Embryonic facial prominence (tissue), 1 donor: Measurements from ENCODE around the gene HOOK1.
"Not testable (repeated sequence)": the region's sequence is repeated elsewhere in the genome, so short reads cannot be mapped to it uniquely, and the experiment has no call there.

Source experiments
- DNase-seq: peaks from one replicate; pipeline ENCODE4 v3.0.0-alpha.2; 2016; ENCODE audit errors: extremely low spot score

The HOOK1 gene

DNA sequence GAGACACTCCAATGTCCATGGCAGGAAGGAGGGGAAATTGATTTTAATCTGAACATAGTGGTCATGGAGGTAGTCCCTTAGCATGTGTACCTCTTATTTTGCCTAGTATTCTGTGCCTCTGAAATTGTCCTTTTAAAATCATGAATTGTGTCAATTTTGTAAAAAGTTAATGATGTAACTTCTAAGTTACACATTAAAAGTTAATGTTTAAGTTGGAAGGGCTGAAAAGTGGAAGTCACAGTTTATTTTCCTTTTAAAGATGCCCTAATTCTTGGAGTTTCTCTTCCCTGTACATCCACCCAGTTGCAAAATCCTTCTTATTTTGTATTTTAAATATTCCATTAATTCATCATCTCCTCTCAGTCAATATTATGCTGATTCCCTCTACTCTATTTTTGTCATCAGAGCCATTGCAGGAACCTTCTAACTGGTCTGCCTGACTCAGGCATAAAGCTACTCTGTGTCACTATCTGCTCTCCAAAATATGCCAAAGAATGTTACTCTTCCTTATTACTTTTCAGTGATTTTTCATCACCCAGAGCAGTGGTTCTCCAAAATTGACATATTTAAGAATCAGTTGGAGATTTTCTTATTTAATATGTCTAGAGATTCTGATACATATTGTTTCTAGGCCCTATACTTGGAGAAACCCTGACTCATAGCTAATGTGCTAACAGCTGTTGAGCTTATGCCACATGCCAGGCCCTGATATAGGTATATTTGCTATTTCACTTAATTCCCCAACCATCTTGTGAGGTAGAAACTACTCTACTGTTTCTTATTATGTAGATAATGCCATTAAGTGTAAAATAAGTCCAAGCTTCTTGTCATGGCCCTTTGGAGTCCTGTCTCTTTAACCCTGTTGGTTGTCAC is 5.1 kb downstream of the HOOK1 start:
- no peak for DNase-seq

DNA sequence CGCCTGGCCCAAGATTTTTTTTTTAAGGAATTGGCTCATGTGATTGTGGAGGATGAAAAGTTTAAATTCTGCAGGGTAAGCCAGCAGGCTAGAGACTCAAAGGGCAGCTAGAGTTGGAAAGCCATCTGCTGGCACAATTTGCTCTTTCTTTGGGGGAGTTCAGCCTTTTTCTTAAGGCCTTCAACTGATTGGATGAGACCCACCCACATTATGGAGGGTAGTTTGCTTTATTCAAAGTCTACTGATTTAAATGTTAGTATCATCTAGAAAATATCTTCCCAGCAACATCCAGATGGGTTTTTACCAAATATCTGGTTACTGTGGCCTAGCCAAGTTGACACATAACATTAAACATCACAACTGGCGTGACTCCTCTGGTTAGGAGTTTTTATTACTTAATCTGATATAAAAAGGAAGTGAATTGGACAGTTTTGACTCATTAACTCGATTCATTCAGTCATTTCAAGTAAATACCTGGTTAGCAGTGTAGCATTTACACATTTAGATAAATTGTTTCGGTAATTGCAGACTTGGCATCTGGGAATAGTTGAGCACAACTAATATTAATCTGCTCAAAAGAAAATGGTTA is 12.4 kb downstream of the HOOK1 start:
- no peak for DNase-seq

- DNase-seq, result no peak
These were observed 13.4 kb downstream of the HOOK1 start for GRCh38 chr1:59828160-59828559.

DNA sequence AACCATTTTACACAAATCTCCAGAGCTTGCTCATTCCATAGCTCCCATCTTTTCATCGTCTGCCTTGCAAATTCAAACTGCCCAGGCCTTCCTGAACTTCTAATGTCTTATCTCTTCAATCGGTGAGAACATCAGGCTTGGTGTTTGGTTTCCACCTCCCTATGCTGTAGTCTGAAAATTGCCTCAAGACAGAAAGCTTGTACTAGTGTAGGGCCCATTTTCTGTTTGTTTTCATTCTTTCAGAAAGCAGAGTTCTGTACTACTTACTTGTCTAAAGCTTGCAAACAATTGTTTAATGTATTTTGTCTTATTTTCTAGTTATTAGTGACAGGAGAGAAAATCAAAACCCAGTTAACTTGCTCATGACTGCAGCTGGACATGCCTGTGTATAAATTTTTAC is 16.8 kb downstream of the HOOK1 start:
- no peak for DNase-seq

DNA sequence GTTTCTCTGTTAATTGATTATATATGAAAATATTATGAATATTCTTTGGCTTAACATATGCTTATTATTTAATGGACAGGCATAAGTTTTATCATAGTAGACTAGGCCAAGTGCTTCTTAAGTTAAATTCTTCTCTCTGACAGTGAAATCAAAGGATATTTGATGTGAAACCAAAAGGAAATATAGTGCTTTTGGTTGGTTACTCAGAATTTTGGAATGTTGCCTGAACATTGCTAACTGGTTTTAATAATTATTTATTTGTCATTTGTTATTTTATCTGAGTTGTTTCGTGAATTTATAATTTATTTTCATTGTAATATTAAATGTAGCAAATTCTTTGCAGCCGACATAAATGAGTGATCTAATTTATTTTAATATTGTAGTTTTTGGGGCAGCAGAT is 18.3 kb downstream of the HOOK1 start:
- DNase-seq, result no peak

GRCh38 chr1:59833991-59834390 is 19.2 kb downstream of the HOOK1 start:
- no peak for DNase-seq

- not testable (repeated sequence) for DNase-seq
These were observed 23.1 kb downstream of the HOOK1 start for GRCh38 chr1:59837857-59838256.

GRCh38 chr1:59845091-59845490 is 30.3 kb downstream of the HOOK1 start:
- DNase-seq, result no peak

DNA sequence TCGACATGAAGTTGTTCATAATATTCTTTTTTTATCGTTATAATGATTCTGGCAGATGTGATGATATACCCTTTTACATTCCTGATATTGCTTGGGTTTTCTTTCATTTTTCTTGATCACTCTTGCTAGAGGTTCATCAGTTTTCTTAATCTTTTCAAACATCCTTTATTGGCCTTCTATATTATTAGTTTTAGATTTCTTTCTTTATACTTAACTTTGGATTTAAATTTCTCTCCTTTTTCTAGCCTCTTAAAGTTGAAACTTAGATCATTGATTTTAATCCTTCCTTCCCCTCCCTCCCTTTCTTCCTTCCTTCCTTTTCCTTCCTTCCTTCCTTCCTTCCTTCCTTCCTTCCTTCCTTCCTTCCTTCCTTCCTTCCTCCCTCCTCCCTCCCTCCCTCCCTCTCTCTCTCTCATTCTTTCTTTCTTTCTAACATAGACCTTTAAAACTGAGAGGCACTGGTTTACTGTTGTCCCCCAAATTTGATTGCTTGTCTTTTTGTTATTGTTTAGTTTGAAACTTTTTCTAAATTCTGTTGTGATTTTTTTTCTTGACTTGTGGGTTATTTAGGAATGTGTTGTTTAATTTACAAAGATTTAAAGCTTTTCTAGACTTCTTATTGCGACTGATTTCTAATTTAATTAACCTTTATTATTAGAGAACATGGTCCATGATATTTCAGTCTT is 31.6 kb downstream of the HOOK1 start:
- DNase-seq, result no peak

DNA sequence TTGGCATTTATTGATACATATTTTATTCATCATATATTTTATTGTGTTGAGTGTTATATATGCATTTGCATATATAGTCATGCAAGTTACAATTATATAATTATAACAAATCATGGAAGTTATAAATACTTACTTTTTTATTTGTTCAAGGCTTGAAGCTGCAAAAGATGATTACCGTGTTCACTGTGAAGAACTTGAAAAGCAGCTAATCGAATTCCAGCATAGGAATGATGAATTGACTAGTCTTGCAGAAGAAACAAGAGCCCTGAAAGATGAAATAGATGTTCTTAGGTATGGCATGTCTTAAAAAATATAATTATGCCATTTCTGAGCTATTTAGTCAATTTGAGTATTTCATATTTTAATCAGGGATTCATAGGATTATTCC is 32.1 kb downstream of the HOOK1 start:
- no peak for DNase-seq

- no peak for DNase-seq
These were observed 37.4 kb downstream of the HOOK1 start for GRCh38 chr1:59852117-59852516.

DNA sequence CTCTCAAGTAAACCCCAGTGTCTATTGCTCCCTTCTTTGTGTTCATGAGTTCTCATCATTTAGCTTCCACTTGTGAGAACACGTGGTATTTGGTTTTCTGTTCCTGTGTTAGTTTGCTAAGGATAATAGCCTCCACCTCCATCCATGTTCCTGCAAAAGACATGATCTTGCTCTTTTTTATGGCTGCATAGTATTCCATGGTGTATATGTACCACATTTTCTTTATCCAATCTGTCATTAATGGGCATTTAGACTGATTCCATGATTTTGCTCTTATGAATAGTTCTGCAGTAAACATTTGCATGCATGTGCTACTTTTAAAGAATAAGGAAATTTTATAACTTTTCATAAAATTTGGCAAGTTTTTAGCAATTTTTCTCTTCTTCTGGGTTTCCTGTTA is 40.5 kb downstream of the HOOK1 start:
- DNase-seq, result not testable (repeated sequence)

GRCh38 chr1:59856725-59857338 is 42.1 kb downstream of the HOOK1 start:
- DNase-seq, result no peak

- DNase-seq, result no peak
These were observed 43.1 kb downstream of the HOOK1 start for GRCh38 chr1:59857679-59858354.

DNA sequence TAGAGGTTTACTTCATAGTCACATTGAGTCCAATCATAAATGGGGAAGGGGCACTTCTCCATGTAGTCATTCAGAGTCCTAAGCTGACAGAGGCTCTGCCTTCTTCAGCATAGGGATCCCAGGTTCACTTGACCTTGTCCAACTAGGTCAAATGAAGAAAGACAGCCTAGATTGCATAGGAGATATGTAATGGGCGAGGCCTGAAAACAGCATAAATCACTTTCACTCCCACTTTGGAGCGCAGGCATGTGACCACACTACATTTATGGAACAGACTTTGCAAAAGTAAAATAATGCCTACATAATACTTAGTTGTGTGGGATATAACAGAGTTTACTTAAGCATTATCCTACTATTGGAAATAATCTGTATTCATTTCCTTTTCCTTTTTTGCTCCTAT is 51.7 kb downstream of the HOOK1 start:
- DNase-seq, result no peak

DNA sequence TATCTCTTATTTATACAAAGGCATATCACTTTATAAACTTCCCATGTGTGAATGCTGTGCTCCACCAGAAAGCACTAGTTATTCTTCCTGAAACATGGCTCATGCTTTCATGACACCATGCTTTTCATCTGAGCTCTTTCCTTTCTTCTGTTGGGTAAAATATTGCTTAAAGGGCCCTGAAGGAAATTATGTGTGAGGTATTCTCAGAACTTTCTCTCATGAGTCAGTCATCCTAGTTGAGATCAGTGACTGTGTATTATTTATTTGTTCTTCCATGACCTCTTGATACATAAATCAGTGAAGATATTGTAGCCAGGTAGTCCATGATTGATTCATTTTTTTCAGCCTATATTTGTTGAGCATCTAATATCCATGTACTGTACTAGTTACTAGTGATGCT is 57.0 kb downstream of the HOOK1 start:
- DNase-seq, result no peak

DNA sequence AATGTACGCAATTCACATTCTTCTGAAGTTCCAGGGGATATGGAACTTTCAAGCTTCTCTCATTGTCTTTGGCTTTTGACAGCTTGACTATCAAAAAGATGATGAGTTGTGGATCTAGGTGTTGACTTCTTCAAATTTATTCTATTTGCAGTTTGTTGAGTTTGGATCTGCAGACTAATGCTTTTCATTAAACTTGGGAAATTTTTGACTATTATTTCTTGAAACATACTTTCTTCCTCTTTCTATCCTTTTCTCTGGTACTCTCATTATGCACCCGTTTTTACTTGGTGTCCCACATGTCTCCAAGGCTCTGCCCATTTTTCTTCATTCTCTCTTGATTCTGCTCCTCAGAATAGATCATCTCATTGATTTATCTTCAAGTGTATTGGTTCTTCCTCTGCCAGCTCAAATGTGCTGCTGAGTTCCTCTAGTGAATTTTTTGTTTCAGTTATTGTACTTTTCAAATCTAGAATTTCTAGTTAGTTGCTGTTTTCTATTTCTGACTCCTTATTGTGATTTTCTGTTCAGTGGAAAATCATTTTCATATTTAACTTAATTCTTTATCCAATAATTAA is 62.4 kb downstream of the HOOK1 start:
- no peak for DNase-seq

GRCh38 chr1:59878370-59878769 is 63.6 kb downstream of the HOOK1 start:
- no peak for DNase-seq

DNA sequence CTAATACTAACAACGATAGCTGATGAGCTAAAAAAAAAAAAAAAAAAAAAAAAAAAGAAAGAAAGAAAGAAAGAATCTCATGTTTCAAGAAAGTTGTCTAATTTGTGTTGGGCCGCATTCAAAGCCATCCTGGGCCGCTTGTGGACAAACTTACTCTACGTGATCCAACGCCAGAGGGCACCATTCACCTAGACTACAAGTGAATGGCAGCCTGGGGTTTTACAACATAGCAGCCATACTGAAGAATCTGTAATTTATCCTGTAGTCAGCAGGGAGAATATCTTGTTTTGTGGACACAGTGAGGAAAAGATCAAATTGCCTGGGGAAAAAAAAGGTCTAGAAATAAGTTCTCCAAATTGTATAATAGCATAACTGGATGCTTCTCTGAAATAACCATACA is 64.8 kb downstream of the HOOK1 start:
- no peak for DNase-seq

- DNase-seq, result no peak
These were observed 65.3 kb downstream of the HOOK1 start for GRCh38 chr1:59879996-59880505.

DNA sequence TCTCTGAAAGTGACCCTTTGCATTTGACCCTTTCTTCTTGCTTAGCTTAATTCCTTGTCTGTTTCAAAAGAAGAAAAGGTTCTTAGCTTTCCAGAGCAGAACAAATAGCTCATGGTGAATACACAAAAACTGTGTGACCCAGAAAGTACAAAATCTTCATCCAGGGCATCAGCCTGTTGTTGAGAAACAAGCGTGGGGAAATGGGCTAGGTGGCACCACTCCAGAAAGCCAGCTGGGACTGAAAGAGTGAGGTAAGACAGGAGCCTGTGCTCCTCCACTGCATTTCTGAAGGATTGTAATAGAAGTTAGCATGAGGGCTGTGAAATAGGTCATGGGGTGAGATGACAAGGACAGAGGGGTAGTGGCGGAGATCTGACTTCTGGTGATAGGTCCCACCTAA is 66.0 kb downstream of the HOOK1 start:
- DNase-seq, result no peak
